ENCODE results near the gene SLC2A6.

The SLC2A6 gene

GRCh38 chr9:133433351-133433843 is 45.5 kb downstream of the SLC2A6 start:
- H3K4me3 ChIP-seq (ENCODE audit: low read depth, low read length), result no peak overlapping the region
- DNase-seq (ENCODE audit: low read depth), result no peak
- TF ChIP-seq MYC (IDR thresholded peaks at IDR 0.05; ENCODE audit: low read depth, low read length) (no peak), POLR2A (IDR thresholded peaks at IDR 0.05; ENCODE audit: extremely low read depth, insufficient read length) (no peak), MAX (IDR thresholded peaks at IDR 0.05; ENCODE audit: low read depth, low read length) (no peak), CTCF (IDR thresholded peaks at IDR 0.05; ENCODE audit: low read depth, low read length) (no peak)

- no peak overlapping the region for H3K4me3 ChIP-seq (ENCODE audit: low read depth, low read length)
- peak; percentile 44 for DNase-seq (ENCODE audit: low read depth)
- TF ChIP-seq POLR2A (IDR thresholded peaks at IDR 0.05; ENCODE audit: extremely low read depth, insufficient read length) (no peak), CTCF (IDR thresholded peaks at IDR 0.05; ENCODE audit: low read depth, low read length) (no peak), MYC (IDR thresholded peaks at IDR 0.05; ENCODE audit: low read depth, low read length) (no peak), MAX (IDR thresholded peaks at IDR 0.05; ENCODE audit: low read depth, low read length) (no peak)
Observed at GRCh38 chr9:133430244-133430643, 48.7 kb downstream of the SLC2A6 start.

GRCh38 chr9:133429641-133430161 is 49.2 kb downstream of the SLC2A6 start:
- no peak overlapping the region for H3K4me3 ChIP-seq (ENCODE audit: low read depth, low read length)
- no peak for DNase-seq (ENCODE audit: low read depth)
- TF ChIP-seq POLR2A (IDR thresholded peaks at IDR 0.05; ENCODE audit: extremely low read depth, insufficient read length) (no peak), MAX (IDR thresholded peaks at IDR 0.05; ENCODE audit: low read depth, low read length) (no peak), MYC (IDR thresholded peaks at IDR 0.05; ENCODE audit: low read depth, low read length) (no peak), CTCF (IDR thresholded peaks at IDR 0.05; ENCODE audit: low read depth, low read length) (no peak)

GRCh38 chr9:133429214-133429613 is 49.7 kb downstream of the SLC2A6 start:
- no peak overlapping the region for H3K4me3 ChIP-seq (ENCODE audit: low read depth, low read length)
- no peak for DNase-seq (ENCODE audit: low read depth)
- TF ChIP-seq CTCF (IDR thresholded peaks at IDR 0.05; ENCODE audit: low read depth, low read length), result no peak
- no peak for TF ChIP-seq MYC (IDR thresholded peaks at IDR 0.05; ENCODE audit: low read depth, low read length)
- TF ChIP-seq POLR2A (IDR thresholded peaks at IDR 0.05; ENCODE audit: extremely low read depth, insufficient read length), result no peak
- TF ChIP-seq MAX (IDR thresholded peaks at IDR 0.05; ENCODE audit: low read depth, low read length), result no peak

GRCh38 chr9:133428617-133429101 is 50.2 kb downstream of the SLC2A6 start:
- no peak for TF ChIP-seq MAX (IDR thresholded peaks at IDR 0.05; ENCODE audit: low read depth, low read length)
- no peak for TF ChIP-seq POLR2A (IDR thresholded peaks at IDR 0.05; ENCODE audit: extremely low read depth, insufficient read length)
- no peak for TF ChIP-seq CTCF (IDR thresholded peaks at IDR 0.05; ENCODE audit: low read depth, low read length)
- TF ChIP-seq MYC (IDR thresholded peaks at IDR 0.05; ENCODE audit: low read depth, low read length), result no peak
- DNase-seq (ENCODE audit: low read depth), result no peak
- H3K4me3 ChIP-seq (ENCODE audit: low read depth, low read length), result no peak overlapping the region
